Measurements from ENCODE around the gene KRTAP20-2.

The KRTAP20-2 gene

GRCh38 chr21:30680586-30680985 lies 45.6 kb downstream of the KRTAP20-2 start:
- no peak overlapping the region for H3K4me3 Mint-ChIP-seq
- H3K27me3 Mint-ChIP-seq (ENCODE audit: low read depth) = no peaks in the 10 kb centered on the region
- no peak overlapping the region for H3K27ac Mint-ChIP-seq
- TF ChIP-seq CTCF (IDR thresholded peaks at IDR 0.05; ENCODE audit: unreplicated experiment in 3 of 3) = no peak
- H3K36me3 Mint-ChIP-seq (ENCODE audit: low read depth) = no peaks in the 10 kb centered on the region
- no peaks in the 10 kb centered on the region for H3K4me1 Mint-ChIP-seq
- H3K9me3 Mint-ChIP-seq = peaks cover 3% of the 10 kb centered on the region

- no peaks in the 10 kb centered on the region for H3K36me3 Mint-ChIP-seq (ENCODE audit: low read depth)
- TF ChIP-seq CTCF (IDR thresholded peaks at IDR 0.05; ENCODE audit: unreplicated experiment in 3 of 3) = no peak
- peaks cover 3% of the 10 kb centered on the region for H3K9me3 Mint-ChIP-seq
- H3K27ac Mint-ChIP-seq = no peak overlapping the region
- H3K4me3 Mint-ChIP-seq = no peak overlapping the region
- H3K4me1 Mint-ChIP-seq = no peaks in the 10 kb centered on the region
- no peaks in the 10 kb centered on the region for H3K27me3 Mint-ChIP-seq (ENCODE audit: low read depth)
Measured at GRCh38 chr21:30684506-30684905, 49.5 kb downstream of the KRTAP20-2 start.

Data from nephron (organoid).